Measurements from ENCODE around the gene PRRT1B. TPM values are rescaled to one million over a fixed set of nuclear protein-coding genes. Genes with fewer than 3 reads are reported as not detected.

The PRRT1B gene
- total RNA-seq, 2 experiments from 2014 or later: not detected

- peaks cover 47% of the 10 kb centered on the region for H3K4me1 Mint-ChIP-seq (ENCODE audit: low read depth)
- TF ChIP-seq, protein P1, sequence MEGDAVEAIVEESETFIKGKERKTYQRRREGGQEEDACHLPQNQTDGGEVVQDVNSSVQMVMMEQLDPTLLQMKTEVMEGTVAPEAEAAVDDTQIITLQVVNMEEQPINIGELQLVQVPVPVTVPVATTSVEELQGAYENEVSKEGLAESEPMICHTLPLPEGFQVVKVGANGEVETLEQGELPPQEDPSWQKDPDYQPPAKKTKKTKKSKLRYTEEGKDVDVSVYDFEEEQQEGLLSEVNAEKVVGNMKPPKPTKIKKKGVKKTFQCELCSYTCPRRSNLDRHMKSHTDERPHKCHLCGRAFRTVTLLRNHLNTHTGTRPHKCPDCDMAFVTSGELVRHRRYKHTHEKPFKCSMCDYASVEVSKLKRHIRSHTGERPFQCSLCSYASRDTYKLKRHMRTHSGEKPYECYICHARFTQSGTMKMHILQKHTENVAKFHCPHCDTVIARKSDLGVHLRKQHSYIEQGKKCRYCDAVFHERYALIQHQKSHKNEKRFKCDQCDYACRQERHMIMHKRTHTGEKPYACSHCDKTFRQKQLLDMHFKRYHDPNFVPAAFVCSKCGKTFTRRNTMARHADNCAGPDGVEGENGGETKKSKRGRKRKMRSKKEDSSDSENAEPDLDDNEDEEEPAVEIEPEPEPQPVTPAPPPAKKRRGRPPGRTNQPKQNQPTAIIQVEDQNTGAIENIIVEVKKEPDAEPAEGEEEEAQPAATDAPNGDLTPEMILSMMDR (IDR thresholded peaks at IDR 0.05): no peak
- no peak overlapping the region for H3K4me3 Mint-ChIP-seq
- no peaks in the 10 kb centered on the region for H3K27me3 Mint-ChIP-seq
- peaks cover 4% of the 10 kb centered on the region for H3K9me3 Mint-ChIP-seq
- H3K27ac Mint-ChIP-seq: no peak overlapping the region
- H3K36me3 Mint-ChIP-seq (ENCODE audit: low read depth): peaks cover 1% of the 10 kb centered on the region
- intact Hi-C loops (cut with DNase I, micrococcal nuclease): loop anchor here (5.0 to 10.0 kb wide), 2 partner anchors 36 to 547 kb away; partner anchors contain the start of gene POMT1 (in 1 of the 2)
- DNase-seq: no peak
- Histone ChIP-seq H3K27me3 (ENCODE audit: control insufficient read depth in 1 of 2, insufficient read depth in 2 of 2, low read length in 2 of 2) (no peaks in the 10 kb centered on the region), H3K27ac (ENCODE audit: low read depth in 1 of 2, low read length in 2 of 2) (no peak overlapping the region), H3K4me3 (ENCODE audit: low read length) (no peak overlapping the region), H3K36me3 (ENCODE audit: insufficient read depth, low read length) (no peaks in the 10 kb centered on the region), H3K4me1 (ENCODE audit: insufficient read depth, low read length) (peaks cover 64% of the 10 kb centered on the region), H3K9me3 (ENCODE audit: control insufficient read depth in 1 of 2, insufficient read depth in 1 of 2, low read length in 2 of 2) (peaks cover 9 to 15% of the 10 kb centered on the region in 2 experiments)
- no peak for ATAC-seq (ENCODE audit: poor library complexity)
- CTCF ChIA-PET: no interaction called here
- POLR2A ChIA-PET: no interaction called here
Observed at GRCh38 chr9:131537946-131538345, 7.4 kb upstream of the PRRT1B start.

DNA sequence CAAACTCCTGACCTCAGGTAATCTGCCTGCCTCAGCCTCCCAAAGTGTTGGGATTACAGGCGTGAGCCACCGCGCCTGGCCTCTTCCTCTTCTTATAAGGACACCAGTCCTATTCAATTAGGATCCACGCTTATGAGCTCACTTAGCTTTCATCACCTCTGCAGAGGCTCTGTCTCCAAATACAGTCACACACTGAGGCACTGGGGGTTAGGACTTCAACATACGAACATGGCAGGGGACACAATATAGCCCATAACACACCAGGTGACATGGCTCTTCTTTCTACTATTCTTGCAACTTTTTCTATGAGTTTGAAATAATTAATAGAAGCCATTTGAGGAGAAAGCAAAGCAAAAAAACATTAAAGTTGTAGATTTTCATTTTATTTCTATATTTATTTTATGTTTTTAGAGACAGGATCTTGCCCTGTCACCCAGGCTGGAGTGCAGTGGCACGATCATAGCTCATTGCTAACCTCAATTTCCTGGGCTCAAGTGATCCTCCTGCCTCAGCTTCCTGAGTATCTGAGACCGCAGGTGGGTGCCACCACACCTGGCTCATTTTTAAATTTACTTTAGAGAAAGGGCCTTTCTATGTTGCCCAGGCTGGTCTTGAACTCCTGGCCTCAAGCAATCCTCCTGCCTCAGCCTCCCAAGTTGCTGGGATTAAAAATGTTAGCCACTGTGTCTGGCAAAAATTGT is 6.0 kb upstream of the PRRT1B start:
- H3K27ac ChIP-seq (ENCODE audit: low read depth in 1 of 2, low read length in 2 of 2): peak overlapping the region in 1 of 2 donors; percentile 10
- H3K4me3 ChIP-seq (ENCODE audit: low read length): no peak overlapping the region

GRCh38 chr9:131543141-131543540 is 2.2 kb upstream of the PRRT1B start:
- Histone ChIP-seq H3K4me3 (ENCODE audit: low read length) (no peak overlapping the region), H3K4me1 (ENCODE audit: insufficient read depth, low read length) (peaks cover 41% of the 10 kb centered on the region), H3K27ac (ENCODE audit: low read depth in 1 of 2, low read length in 2 of 2) (no peak overlapping the region), H3K27me3 (ENCODE audit: control insufficient read depth in 1 of 2, insufficient read depth in 2 of 2, low read length in 2 of 2) (peaks cover 24 to 25% of the 10 kb centered on the region in 2 experiments), H3K36me3 (ENCODE audit: insufficient read depth, low read length) (no peaks in the 10 kb centered on the region), H3K9me3 (ENCODE audit: control insufficient read depth in 1 of 2, insufficient read depth in 1 of 2, low read length in 2 of 2) (peaks cover 25 to 46% of the 10 kb centered on the region in 2 experiments)
- ChIA-PET POLR2A (no interaction called here), CTCF (no interaction called here)
- TF ChIP-seq, protein P1 (IDR thresholded peaks at IDR 0.05): no peak
- intact Hi-C loops (cut with DNase I, micrococcal nuclease): no loop called here
- Mint-ChIP-seq H3K27me3 (peaks cover 23% of the 10 kb centered on the region), H3K36me3 (ENCODE audit: low read depth) (peaks cover 18% of the 10 kb centered on the region), H3K9me3 (peaks cover 7% of the 10 kb centered on the region), H3K4me3 (peak overlapping the region; percentile 54), H3K4me1 (ENCODE audit: low read depth) (peaks cover 35% of the 10 kb centered on the region), H3K27ac (no peak overlapping the region)
- DNase-seq (no peak), ATAC-seq (ENCODE audit: poor library complexity) (no peak)

More for the DNA sequence above, 6.0 kb upstream of the PRRT1B start:
- Histone ChIP-seq H3K9me3 (ENCODE audit: control insufficient read depth in 1 of 2, insufficient read depth in 1 of 2, low read length in 2 of 2) (peaks cover 24 to 29% of the 10 kb centered on the region in 2 experiments), H3K4me1 (ENCODE audit: insufficient read depth, low read length) (peaks cover 58% of the 10 kb centered on the region), H3K36me3 (ENCODE audit: insufficient read depth, low read length) (no peaks in the 10 kb centered on the region), H3K27me3 (ENCODE audit: control insufficient read depth in 1 of 2, insufficient read depth in 2 of 2, low read length in 2 of 2) (no peaks in the 10 kb centered on the region)
- ChIA-PET POLR2A (interaction anchor here (0.6 to 1.6 kb wide), 6 partner anchors 8 to 193 kb away, joined by 3 to 6 read pairs (median 3); no protein-coding TSS in a partner anchor), CTCF (interaction anchor here (1.2 kb wide), 1 partner anchor 720 kb away, joined by 3 read pairs; no protein-coding TSS in a partner anchor)
- ATAC-seq (ENCODE audit: poor library complexity) (peak; percentile 66), DNase-seq (peak in 8 of 14 experiments; percentile 14 to 77 (median 38))
- peaks cover 11% of the 10 kb centered on the region for H3K36me3 Mint-ChIP-seq (ENCODE audit: low read depth)
- intact Hi-C loops (cut with DNase I, micrococcal nuclease): loop anchor here (5.0 to 10.0 kb wide), 2 partner anchors 37 to 545 kb away; partner anchors contain the start of gene POMT1 (in 1 of the 2)
- peak overlapping the region; percentile 53 for H3K4me3 Mint-ChIP-seq
- no peaks in the 10 kb centered on the region for H3K27me3 Mint-ChIP-seq
- peaks cover 47% of the 10 kb centered on the region for H3K4me1 Mint-ChIP-seq (ENCODE audit: low read depth)
- H3K9me3 Mint-ChIP-seq: peaks cover 7% of the 10 kb centered on the region
- H3K27ac Mint-ChIP-seq: peak overlapping the region; percentile 12
- TF ChIP-seq, protein P1 (IDR thresholded peaks at IDR 0.05): no peak

Data from CD4-positive, alpha-beta T cell (primary cell).